Left ventricle myocardium inferior (tissue), 1 donor: ENCODE data around the gene LCOR. TPM values are rescaled to one million over a fixed set of nuclear protein-coding genes. Genes with fewer than 3 reads are reported as not detected.

Experiments used
- DNase-seq: peaks from one replicate; pipeline ENCODE4 v3.0.0-alpha.2; 2020
- H3K27ac ChIP-seq: fragments of 200-600 bp; replicated peaks from 2 replicates; pipeline ENCODE4 v1.8.0; 2021
- H3K27me3 ChIP-seq: fragments of 200-600 bp; 2 replicates; pipeline ENCODE4 v1.8.0; 2021; ENCODE audit warnings: low read depth
- H3K36me3 ChIP-seq: fragments of 200-600 bp; 2 replicates; pipeline ENCODE4 v1.8.0; 2021
- H3K4me1 ChIP-seq: fragments of 200-600 bp; 2 replicates; pipeline ENCODE4 v1.8.0; 2021
- H3K4me3 ChIP-seq: fragments of 200-600 bp; 2 replicates; pipeline ENCODE4 v1.8.0; 2021; ENCODE audit warnings: mild to moderate bottlenecking, moderate library complexity
- H3K9me3 ChIP-seq: fragments of 200-600 bp; replicated peaks from 2 replicates; pipeline ENCODE4 v1.8.0; 2021
- intact Hi-C: fragments of 100-400 bp; cut with micrococcal nuclease; formaldehyde crosslinking; loops from one replicate; pipeline ENCODE4 v1.11.0; 2022
- total RNA-seq: library from RNA; stranded (reverse); fragmentation: NEBNext Ultra II Directional; extraction: Animal tissue kit (Norgen Biotek cat#: 25700); gene quantifications from one replicate; pipeline ENCODE4 v1.2.1, GENCODE V29; 2021
- TF ChIP-seq, protein P1 (sequence below): fragments of 200-600 bp; IDR thresholded peaks from 2 replicates; pipeline ENCODE4 v1.8.0; 2021; ENCODE audit warnings: antibody characterized with exemption, mild to moderate bottlenecking, borderline replicate concordance
- donor health status: DM: no; HTN: yes; CAD: no; lungs with severe emphysema.

LCOR gene
- total RNA-seq, 1 donor from 2014 or later, result 18.9 TPM

DNA sequence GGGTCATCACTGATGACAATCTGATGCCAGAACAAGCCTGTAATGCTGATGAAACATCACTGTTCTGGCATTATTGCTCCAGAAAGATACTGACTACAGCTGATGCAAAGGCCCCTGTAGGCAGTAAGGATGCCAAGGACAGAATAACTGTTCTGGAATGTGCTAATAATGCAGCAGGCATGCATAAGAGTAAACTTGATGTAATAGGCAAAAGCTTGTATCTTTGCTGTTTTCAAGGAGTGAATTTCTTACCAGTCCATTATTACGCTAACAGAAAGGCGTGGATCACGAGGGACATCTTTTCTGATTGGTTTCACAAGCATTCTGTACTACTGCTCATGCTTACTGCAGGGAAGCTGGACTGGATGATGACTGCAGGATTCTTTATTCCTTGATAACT lies 18.7 kb downstream of the LCOR start:
- TF ChIP-seq, protein P1, sequence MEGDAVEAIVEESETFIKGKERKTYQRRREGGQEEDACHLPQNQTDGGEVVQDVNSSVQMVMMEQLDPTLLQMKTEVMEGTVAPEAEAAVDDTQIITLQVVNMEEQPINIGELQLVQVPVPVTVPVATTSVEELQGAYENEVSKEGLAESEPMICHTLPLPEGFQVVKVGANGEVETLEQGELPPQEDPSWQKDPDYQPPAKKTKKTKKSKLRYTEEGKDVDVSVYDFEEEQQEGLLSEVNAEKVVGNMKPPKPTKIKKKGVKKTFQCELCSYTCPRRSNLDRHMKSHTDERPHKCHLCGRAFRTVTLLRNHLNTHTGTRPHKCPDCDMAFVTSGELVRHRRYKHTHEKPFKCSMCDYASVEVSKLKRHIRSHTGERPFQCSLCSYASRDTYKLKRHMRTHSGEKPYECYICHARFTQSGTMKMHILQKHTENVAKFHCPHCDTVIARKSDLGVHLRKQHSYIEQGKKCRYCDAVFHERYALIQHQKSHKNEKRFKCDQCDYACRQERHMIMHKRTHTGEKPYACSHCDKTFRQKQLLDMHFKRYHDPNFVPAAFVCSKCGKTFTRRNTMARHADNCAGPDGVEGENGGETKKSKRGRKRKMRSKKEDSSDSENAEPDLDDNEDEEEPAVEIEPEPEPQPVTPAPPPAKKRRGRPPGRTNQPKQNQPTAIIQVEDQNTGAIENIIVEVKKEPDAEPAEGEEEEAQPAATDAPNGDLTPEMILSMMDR, result no peak
- Histone ChIP-seq H3K9me3 (no peaks in the 10 kb centered on the region), H3K4me1 (peaks cover 48% of the 10 kb centered on the region), H3K27ac (peak overlapping the region; percentile 6), H3K4me3 (no peak overlapping the region), H3K27me3 (no peaks in the 10 kb centered on the region), H3K36me3 (no peaks in the 10 kb centered on the region)
- DNase-seq, result no peak
- intact Hi-C loops, result no loop called here

DNA sequence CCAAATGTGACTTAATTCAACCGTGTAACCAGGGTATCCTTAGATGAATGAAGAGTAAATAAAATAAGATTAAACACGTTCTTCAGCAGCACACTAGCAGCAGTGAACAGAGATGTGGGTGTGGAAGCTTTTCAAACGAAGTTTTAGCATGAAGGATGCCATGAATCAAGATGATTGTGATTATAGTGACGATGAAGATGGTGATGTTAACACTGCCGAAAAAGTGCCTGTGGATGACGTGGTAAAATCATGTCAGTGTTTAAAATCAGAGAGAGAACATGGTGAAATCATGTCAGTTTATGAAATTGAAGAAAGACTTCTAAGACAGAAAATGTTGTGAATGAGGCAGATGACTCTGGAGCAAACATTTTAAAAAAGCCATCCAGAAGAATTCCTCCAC lies 19.2 kb downstream of the LCOR start:
- TF ChIP-seq, protein P1, result no peak
- H3K4me1 ChIP-seq, result peaks cover 48% of the 10 kb centered on the region
- no peak for DNase-seq
- H3K4me3 ChIP-seq, result no peak overlapping the region
- no peaks in the 10 kb centered on the region for H3K27me3 ChIP-seq
- H3K27ac ChIP-seq, result peak overlapping the region; percentile 6
- intact Hi-C loops, result no loop called here
- H3K36me3 ChIP-seq, result no peaks in the 10 kb centered on the region
- no peaks in the 10 kb centered on the region for H3K9me3 ChIP-seq

DNA sequence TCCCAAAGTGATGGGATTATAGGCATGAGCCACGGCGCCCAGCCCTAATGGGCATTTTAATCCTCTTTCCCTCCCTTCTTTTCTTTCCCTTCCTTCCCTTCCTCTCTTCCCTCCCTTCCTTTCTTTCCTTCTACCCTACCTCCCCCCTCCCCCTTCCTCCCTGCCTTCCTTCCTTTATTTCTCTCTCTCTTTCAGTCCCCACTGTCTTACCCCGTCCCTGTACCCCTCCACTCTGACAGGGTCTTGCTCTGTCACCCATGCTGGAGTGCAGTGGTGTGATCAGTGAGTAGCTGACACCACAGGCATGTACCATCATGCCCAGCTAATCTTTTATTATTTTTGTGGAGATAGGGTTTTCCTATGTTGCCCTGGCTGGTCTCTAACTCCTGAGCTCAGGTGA lies 24.2 kb downstream of the LCOR start:
- Histone ChIP-seq H3K4me1 (peaks cover 56% of the 10 kb centered on the region), H3K9me3 (no peaks in the 10 kb centered on the region), H3K4me3 (no peak overlapping the region), H3K36me3 (peaks cover 10% of the 10 kb centered on the region), H3K27ac (no peak overlapping the region), H3K27me3 (no peaks in the 10 kb centered on the region)
- no peak for DNase-seq
- TF ChIP-seq, protein P1, result no peak
- intact Hi-C loops, result no loop called here

DNA sequence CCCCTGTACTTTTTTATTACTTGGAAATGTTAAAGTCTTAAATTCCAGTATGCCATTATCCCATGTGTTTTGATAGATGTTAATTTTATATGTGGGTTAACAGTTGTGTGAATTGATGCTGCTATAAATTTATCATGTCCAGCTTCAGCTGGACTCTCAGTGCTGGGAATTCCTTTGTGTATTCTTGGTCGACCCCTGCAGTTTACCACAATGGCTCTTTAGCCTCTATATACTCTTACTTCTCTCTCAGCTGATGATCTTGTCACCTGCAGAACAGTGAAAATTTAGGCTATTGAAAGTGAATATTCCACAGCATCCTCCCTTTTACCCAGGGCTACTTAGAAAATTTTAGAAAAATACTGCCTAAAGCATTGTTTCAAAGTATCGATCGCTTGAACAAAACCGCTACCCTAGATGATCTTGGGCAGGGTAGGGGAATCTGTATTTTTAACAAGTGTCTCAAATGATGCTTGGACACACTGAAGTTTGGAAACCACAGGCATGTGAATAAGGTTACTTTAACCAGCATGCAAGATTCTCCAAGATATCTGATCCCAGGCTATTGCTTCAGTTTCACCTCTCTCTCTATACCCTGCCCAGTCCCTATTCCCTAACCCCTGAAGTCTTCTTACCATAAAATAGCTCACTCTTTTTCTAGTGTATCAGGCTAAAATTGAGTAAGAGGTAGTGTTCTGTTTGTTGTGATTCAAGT lies 25.4 kb downstream of the LCOR start:
- DNase-seq, result no peak
- H3K4me1 ChIP-seq, result peaks cover 44% of the 10 kb centered on the region
- H3K36me3 ChIP-seq, result peaks cover 16% of the 10 kb centered on the region
- no peak overlapping the region for H3K4me3 ChIP-seq
- TF ChIP-seq, protein P1, result no peak
- H3K27me3 ChIP-seq, result no peaks in the 10 kb centered on the region
- H3K9me3 ChIP-seq, result no peaks in the 10 kb centered on the region
- intact Hi-C loops, result no loop called here
- H3K27ac ChIP-seq, result no peak overlapping the region

DNA sequence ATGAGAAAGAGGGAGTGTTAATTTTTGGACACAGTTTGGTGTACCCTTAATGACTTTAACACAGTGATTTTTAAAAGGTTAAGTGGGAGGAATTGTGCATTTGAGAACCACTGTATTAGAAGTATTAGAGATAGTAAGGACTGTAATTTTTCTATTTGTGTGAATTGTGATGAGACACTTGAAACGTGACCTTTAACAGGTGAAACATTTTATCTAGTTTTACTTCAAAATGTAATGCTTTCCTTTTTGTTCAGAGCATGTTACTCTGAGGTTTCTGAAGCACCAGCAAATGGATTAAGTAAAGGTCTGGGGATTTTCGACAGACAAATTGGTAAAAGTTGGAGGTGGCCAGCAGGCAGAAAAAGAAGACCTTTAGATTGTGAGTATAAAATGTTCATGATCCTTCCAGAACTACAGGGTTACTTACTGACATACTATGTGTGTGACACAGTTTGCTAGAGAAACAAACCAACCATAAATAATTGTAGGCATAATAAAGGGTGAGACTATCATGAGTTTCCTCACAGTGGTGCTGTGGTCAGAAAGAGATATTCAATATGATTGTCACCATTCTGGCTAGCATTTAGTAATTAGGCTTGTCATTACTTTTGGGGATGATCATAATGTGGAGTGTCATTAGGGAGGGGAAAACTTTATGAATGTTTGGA lies 26.1 kb downstream of the LCOR start:
- Histone ChIP-seq H3K27ac (no peak overlapping the region), H3K27me3 (no peaks in the 10 kb centered on the region), H3K36me3 (peaks cover 16% of the 10 kb centered on the region), H3K4me1 (peaks cover 39% of the 10 kb centered on the region), H3K4me3 (no peak overlapping the region), H3K9me3 (no peaks in the 10 kb centered on the region)
- TF ChIP-seq, protein P1, result no peak
- intact Hi-C loops, result no loop called here
- no peak for DNase-seq
